NB4 (cell line): Measurements from ENCODE around the gene EWSR1.

Experiments used
- DNase-seq: peaks from one replicate; pipeline ENCODE4 v3.0.0; 2010; ENCODE audit warnings: low read depth
- H3K4me3 ChIP-seq: one replicate; pipeline ENCODE4 v1.5.1; 2011; ENCODE audit warnings: mild to moderate bottlenecking, low read depth, low read length, moderate library complexity
- MAX ChIP-seq: IDR thresholded peaks from 2 replicates; pipeline ENCODE4 v1.6.1; 2011; ENCODE audit warnings: low read depth, low read length
- MYC ChIP-seq: IDR thresholded peaks from 2 replicates; pipeline ENCODE4 v1.6.1; 2011; ENCODE audit warnings: low read depth, low read length
- POLR2A ChIP-seq: IDR thresholded peaks from 2 replicates; pipeline ENCODE4 v1.6.1; 2011; ENCODE audit warnings: mild to moderate bottlenecking; ENCODE audit not compliant: insufficient read length; ENCODE audit errors: extremely low read depth
- TF ChIP-seq, protein P1 (sequence below): IDR thresholded peaks from one replicate; pipeline ENCODE4 v1.5.1; 2012; ENCODE audit warnings: low read depth, low read length

EWSR1 gene

DNA sequence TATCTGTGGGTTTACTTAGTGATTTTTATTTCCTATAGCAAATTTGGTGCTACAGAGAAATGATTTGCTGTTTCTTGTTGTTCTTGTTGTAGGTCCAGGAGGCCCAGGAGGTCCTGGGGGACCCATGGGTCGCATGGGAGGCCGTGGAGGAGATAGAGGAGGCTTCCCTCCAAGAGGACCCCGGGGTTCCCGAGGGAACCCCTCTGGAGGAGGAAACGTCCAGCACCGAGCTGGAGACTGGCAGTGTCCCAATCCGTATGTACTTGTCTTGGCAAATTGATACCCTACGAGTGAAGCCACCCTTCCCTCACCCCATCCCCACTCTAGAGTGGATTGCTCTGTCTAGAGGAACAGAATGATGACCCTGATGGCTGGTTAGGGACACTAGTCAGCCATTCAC is 30.6 kb downstream of the EWSR1 start:
- TF ChIP-seq, protein P1, sequence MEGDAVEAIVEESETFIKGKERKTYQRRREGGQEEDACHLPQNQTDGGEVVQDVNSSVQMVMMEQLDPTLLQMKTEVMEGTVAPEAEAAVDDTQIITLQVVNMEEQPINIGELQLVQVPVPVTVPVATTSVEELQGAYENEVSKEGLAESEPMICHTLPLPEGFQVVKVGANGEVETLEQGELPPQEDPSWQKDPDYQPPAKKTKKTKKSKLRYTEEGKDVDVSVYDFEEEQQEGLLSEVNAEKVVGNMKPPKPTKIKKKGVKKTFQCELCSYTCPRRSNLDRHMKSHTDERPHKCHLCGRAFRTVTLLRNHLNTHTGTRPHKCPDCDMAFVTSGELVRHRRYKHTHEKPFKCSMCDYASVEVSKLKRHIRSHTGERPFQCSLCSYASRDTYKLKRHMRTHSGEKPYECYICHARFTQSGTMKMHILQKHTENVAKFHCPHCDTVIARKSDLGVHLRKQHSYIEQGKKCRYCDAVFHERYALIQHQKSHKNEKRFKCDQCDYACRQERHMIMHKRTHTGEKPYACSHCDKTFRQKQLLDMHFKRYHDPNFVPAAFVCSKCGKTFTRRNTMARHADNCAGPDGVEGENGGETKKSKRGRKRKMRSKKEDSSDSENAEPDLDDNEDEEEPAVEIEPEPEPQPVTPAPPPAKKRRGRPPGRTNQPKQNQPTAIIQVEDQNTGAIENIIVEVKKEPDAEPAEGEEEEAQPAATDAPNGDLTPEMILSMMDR = no peak
- no peak for TF ChIP-seq MYC
- TF ChIP-seq POLR2A = no peak
- TF ChIP-seq MAX = no peak
- DNase-seq = no peak
- no peak overlapping the region for H3K4me3 ChIP-seq

GRCh38 chr22:29299136-29299900 is 31.2 kb downstream of the EWSR1 start:
- H3K4me3 ChIP-seq = no peak overlapping the region
- no peak for DNase-seq
- TF ChIP-seq MAX (no peak), MYC (no peak), POLR2A (no peak)
- TF ChIP-seq, protein P1 = no peak

- no peak overlapping the region for H3K4me3 ChIP-seq
- no peak for DNase-seq
- TF ChIP-seq MYC (no peak), POLR2A (no peak), MAX (no peak)
- TF ChIP-seq, protein P1 = no peak
Observed at GRCh38 chr22:29300467-29300806, 32.4 kb downstream of the EWSR1 start.

DNA sequence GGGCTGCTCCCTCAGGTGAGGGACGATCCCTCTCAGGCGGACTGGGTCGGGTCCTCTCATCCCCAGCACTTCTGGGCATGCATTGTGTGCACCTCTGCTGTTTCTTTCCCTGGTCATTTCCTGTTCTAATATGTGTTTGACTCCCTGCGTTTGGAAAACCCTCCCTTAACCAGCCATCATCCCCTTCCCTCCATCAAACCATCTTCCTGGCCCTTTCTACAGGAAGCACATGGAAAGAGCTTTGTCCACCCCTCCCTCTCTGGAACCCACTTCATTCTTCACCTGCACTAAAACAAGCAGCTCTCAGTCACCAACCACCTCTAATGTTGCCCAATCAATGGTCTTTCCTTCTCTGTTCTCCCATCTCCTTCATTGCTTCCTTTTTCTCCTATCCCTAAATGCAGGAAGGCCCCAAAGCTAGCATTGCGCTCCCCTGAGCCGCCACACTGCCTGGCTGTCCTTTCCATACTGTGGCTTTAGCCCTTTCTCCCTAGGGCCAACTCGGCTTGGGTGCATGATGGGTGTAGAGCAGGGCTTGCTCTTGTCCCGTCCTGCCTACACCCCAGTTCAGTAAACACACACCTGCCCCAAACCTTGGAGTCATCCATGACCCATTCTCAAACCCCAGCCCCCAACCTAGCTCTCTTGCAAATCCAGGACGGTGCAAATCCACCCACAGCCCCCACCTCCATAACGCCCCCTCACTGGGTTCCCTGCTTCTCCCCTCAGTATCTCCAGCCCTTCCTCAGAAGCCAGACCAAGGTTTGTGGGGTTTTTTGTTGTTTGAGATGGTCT is 32.9 kb downstream of the EWSR1 start:
- H3K4me3 ChIP-seq = no peak overlapping the region
- DNase-seq = peak; percentile 27
- TF ChIP-seq MYC (no peak), MAX (no peak), POLR2A (no peak)
- TF ChIP-seq, protein P1 = no peak

DNA sequence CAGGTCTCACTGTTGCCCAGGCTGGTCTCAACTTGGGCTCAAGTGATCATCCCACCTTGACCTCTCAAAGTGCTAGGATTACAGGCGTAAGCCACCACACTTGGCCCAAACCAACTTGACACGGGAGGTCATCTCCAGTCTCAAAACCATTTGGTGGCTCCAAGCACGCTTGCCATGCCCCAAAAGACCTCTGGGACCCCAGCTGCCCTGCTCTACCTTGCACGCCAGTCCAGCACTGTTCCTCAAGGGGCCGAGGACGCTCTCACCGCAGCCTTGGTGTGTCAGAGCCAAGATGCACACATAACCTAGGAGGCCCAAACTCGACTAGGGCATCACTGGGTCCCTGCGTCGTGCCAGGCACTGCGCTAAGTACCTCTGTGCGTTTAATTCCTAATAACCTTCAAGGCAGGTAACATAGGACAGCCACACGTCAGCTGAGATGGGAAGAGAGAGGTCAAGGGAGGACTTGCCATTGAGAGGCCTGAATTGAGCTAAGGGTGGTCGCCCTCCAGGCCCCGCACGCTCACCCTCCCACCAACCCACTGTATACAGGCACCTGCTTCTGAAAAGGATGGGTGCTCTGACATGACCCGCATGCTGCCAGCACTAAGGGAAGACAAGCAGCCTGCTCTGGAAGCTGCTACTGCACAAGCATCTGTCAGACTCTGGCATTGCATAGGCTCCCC is 33.8 kb downstream of the EWSR1 start:
- no peak overlapping the region for H3K4me3 ChIP-seq
- peak; percentile 27 for DNase-seq
- TF ChIP-seq MYC (no peak), POLR2A (no peak), MAX (no peak)
- TF ChIP-seq, protein P1 = no peak
